ENCODE results near the gene ASCL2. TPM values are rescaled to one million over a fixed set of nuclear protein-coding genes. Genes with fewer than 3 reads are reported as not detected.

ASCL2 gene
- total RNA-seq, 1 donor from 2014 or later: 0.96 TPM

- Mint-ChIP-seq H3K9me3 (peaks cover 5% of the 10 kb centered on the region), H3K27me3 (peaks cover 40% of the 10 kb centered on the region), H3K27ac (no peak overlapping the region), H3K36me3 (ENCODE audit: low read depth) (no peaks in the 10 kb centered on the region), H3K4me1 (peaks cover 6% of the 10 kb centered on the region), H3K4me3 (no peak overlapping the region)
- intact Hi-C loops (cut with micrococcal nuclease): no loop called here
- DNase-seq: no peak
Observed at GRCh38 chr11:2277008-2277346, 6.6 kb upstream of the ASCL2 start.

DNA sequence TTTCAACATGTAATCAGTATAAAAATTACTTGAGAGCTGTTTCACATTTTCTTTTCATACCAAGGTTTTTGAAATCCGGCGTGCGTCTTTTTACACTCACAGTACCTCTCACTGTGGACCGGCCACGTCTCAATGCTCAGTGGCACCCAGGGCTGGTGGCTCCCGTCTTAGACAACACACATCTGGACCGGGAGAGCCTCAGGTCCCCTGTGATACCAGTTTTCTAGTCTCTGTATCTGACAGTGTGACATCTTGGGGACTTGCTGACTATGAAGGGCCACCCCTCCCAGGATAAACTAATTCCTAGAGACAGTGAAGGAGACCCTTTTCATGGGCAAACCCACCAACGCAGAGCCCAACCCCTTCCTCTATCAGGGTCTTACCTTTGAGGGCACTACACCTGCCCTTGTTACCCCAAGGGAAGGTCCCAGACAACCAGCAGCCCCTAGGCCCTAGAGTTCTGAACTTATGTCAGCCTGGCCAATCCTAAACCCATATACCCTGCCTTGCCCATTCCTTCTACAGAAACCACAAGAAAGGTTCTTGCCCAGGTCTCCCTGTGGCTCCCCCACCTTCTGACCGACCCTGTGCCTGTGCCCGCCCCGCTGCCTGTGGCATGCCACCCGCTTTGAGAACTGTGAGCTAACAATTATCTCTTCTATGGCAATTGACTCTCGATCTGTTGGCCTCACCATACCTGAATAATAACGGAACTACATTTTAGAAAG is 6.1 kb upstream of the ASCL2 start:
- intact Hi-C loops (cut with micrococcal nuclease): no loop called here
- H3K27me3 Mint-ChIP-seq: peaks cover 39% of the 10 kb centered on the region
- H3K9me3 Mint-ChIP-seq: peaks cover 5% of the 10 kb centered on the region
- H3K27ac Mint-ChIP-seq: no peak overlapping the region
- H3K4me1 Mint-ChIP-seq: peaks cover 6% of the 10 kb centered on the region
- no peak for DNase-seq
- no peak overlapping the region for H3K4me3 Mint-ChIP-seq
- H3K36me3 Mint-ChIP-seq (ENCODE audit: low read depth): no peaks in the 10 kb centered on the region

DNA sequence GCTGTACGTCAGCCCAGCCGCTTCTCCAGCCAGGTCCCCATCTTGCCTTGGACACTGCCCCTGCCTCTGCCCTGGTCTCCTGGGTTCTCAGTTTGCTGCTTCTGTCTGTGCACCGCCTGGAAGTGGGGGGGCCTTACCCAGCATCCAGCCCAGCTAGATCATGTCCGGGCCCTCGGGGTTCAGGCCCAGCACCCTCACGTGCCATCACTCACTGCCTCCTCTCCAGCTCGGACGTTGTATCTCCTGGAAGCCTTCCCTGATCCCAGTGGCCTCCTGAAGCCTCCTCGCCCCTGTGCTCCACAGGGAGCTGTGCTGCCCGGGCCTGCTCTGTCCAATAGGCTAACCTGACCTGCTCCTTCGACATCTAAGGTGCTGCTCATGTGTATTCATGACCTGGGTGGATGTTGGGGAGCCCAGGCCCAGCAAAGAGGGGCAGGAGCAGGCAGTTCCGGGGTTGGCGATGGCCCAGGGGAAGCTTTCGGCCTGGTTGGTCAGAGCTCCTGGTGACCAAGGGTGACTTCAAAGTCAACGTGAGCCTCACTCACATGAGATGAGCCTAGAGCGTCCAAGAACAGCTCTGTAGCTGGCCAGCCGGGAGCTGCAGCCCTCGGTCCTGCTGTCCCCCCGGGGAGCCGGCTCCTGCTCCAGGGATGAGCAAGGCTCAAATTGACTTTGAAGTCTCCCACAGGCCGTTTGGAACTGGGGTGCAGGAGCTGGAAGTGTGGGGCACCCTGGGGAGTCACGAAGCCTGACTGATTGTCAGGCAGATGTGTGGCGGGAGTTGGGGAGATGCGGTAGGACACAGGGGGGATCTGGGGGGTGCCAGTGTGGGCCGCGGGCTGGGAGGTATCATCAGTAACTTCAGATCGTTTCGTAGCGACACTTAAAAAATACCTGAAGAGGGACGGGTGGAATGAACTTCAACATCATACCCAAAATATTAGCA is 5.2 kb upstream of the ASCL2 start:
- no peak overlapping the region for H3K4me3 Mint-ChIP-seq
- peaks cover 6% of the 10 kb centered on the region for H3K4me1 Mint-ChIP-seq
- H3K27me3 Mint-ChIP-seq: peaks cover 39% of the 10 kb centered on the region
- H3K36me3 Mint-ChIP-seq (ENCODE audit: low read depth): no peaks in the 10 kb centered on the region
- no peak for DNase-seq
- intact Hi-C loops (cut with micrococcal nuclease): no loop called here
- H3K27ac Mint-ChIP-seq: no peak overlapping the region
- peaks cover 5% of the 10 kb centered on the region for H3K9me3 Mint-ChIP-seq

GRCh38 chr11:2273771-2274170 is 3.4 kb upstream of the ASCL2 start:
- no peak for DNase-seq
- Mint-ChIP-seq H3K27ac (no peak overlapping the region), H3K27me3 (peaks cover 34% of the 10 kb centered on the region), H3K9me3 (no peaks in the 10 kb centered on the region), H3K4me1 (peaks cover 8% of the 10 kb centered on the region), H3K4me3 (no peak overlapping the region), H3K36me3 (ENCODE audit: low read depth) (no peaks in the 10 kb centered on the region)
- intact Hi-C loops (cut with micrococcal nuclease): no loop called here

- DNase-seq: no peak
- H3K27me3 Mint-ChIP-seq: peaks cover 36% of the 10 kb centered on the region
- intact Hi-C loops (cut with micrococcal nuclease): no loop called here
- H3K9me3 Mint-ChIP-seq: no peaks in the 10 kb centered on the region
- no peaks in the 10 kb centered on the region for H3K36me3 Mint-ChIP-seq (ENCODE audit: low read depth)
- H3K27ac Mint-ChIP-seq: no peak overlapping the region
- no peak overlapping the region for H3K4me3 Mint-ChIP-seq
- peaks cover 11% of the 10 kb centered on the region for H3K4me1 Mint-ChIP-seq
Observed at GRCh38 chr11:2273311-2273710, 2.9 kb upstream of the ASCL2 start.

- H3K4me1 Mint-ChIP-seq: peaks cover 11% of the 10 kb centered on the region
- intact Hi-C loops (cut with micrococcal nuclease): no loop called here
- no peaks in the 10 kb centered on the region for H3K9me3 Mint-ChIP-seq
- peaks cover 38% of the 10 kb centered on the region for H3K27me3 Mint-ChIP-seq
- H3K36me3 Mint-ChIP-seq (ENCODE audit: low read depth): no peaks in the 10 kb centered on the region
- no peak overlapping the region for H3K27ac Mint-ChIP-seq
- H3K4me3 Mint-ChIP-seq: no peak overlapping the region
- DNase-seq: no peak
Observed at GRCh38 chr11:2272946-2273280, 2.5 kb upstream of the ASCL2 start.

GRCh38 chr11:2272228-2272945 is 2.0 kb upstream of the ASCL2 start:
- intact Hi-C loops (cut with micrococcal nuclease): no loop called here
- H3K4me1 Mint-ChIP-seq: peaks cover 11% of the 10 kb centered on the region
- no peak for DNase-seq
- H3K9me3 Mint-ChIP-seq: no peaks in the 10 kb centered on the region
- H3K27me3 Mint-ChIP-seq: peaks cover 33% of the 10 kb centered on the region
- H3K36me3 Mint-ChIP-seq (ENCODE audit: low read depth): no peaks in the 10 kb centered on the region
- H3K4me3 Mint-ChIP-seq: no peak overlapping the region
- no peak overlapping the region for H3K27ac Mint-ChIP-seq

- H3K4me3 Mint-ChIP-seq: peak overlapping the region; percentile 63
- no peak overlapping the region for H3K27ac Mint-ChIP-seq
- intact Hi-C loops (cut with micrococcal nuclease): no loop called here
- no peak for DNase-seq
- H3K9me3 Mint-ChIP-seq: no peaks in the 10 kb centered on the region
- no peaks in the 10 kb centered on the region for H3K36me3 Mint-ChIP-seq (ENCODE audit: low read depth)
- peaks cover 6% of the 10 kb centered on the region for H3K4me1 Mint-ChIP-seq
- peaks cover 30% of the 10 kb centered on the region for H3K27me3 Mint-ChIP-seq
Observed at GRCh38 chr11:2271327-2272227, 1.2 kb upstream of the ASCL2 start.

DNA sequence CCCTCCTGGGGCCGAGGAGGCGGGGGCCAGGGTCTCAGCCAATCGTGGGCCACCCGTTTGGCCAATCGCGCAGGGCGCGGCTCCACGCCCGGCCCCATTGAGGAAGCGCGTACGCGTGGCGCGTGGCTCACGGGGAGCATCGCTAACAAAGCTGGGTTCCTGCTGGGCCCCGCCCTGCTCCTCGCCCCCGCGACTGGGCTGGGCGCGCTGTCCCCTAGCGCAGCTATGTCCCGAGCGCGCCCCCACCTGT is 614 bp upstream of the ASCL2 start:
- Mint-ChIP-seq H3K27me3 (peaks cover 30% of the 10 kb centered on the region), H3K4me1 (peaks cover 12% of the 10 kb centered on the region), H3K9me3 (no peaks in the 10 kb centered on the region), H3K27ac (no peak overlapping the region), H3K36me3 (ENCODE audit: low read depth) (no peaks in the 10 kb centered on the region), H3K4me3 (no peak overlapping the region)
- no peak for DNase-seq
- intact Hi-C loops (cut with micrococcal nuclease): no loop called here

DNA sequence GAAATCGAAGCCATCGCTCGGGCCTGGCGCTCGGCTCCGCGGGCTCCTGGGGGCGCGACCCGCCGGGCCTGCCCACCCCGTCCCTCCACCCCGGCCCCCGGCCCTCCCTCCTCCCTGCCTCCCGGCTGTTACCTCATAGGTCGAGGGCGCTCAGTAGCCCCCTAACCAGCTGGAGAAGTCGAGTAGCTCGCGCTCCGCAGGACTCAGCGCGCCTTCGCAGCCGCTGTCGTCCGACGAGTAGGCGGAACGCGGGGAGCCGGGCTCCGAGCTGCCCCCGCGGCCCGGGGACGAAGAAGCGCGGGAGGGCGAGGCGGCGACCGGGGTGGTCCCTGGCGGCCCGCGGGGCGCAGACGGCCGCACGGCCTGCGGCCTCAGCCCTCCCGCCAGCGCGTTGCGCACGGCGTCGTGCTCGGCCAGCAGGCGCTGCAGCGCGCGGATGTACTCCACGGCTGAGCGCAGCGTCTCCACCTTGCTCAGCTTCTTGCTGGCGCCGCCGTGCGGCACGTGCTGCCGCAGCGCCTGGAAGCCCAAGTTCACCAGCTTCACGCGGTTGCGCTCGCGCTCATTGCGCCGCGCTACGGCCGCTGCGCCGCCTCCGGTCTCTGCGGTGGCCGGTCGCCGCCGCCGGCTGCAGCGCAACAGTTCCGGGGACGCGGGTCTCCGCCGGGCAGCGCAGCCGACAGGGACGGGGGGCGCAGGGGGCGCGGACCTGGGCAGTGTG is 627 bp downstream of the ASCL2 start:
- Mint-ChIP-seq H3K27me3 (peaks cover 30% of the 10 kb centered on the region), H3K4me3 (peak overlapping the region; percentile 70), H3K36me3 (ENCODE audit: low read depth) (no peaks in the 10 kb centered on the region), H3K27ac (peak overlapping the region; percentile 70), H3K9me3 (no peaks in the 10 kb centered on the region), H3K4me1 (peaks cover 19% of the 10 kb centered on the region)
- intact Hi-C loops (cut with micrococcal nuclease): loop anchor here (2.0 to 10.0 kb wide), 3 partner anchors 193 to 615 kb away; partner anchors contain the start of gene CDKN1C
- DNase-seq: peak; percentile 84

DNA sequence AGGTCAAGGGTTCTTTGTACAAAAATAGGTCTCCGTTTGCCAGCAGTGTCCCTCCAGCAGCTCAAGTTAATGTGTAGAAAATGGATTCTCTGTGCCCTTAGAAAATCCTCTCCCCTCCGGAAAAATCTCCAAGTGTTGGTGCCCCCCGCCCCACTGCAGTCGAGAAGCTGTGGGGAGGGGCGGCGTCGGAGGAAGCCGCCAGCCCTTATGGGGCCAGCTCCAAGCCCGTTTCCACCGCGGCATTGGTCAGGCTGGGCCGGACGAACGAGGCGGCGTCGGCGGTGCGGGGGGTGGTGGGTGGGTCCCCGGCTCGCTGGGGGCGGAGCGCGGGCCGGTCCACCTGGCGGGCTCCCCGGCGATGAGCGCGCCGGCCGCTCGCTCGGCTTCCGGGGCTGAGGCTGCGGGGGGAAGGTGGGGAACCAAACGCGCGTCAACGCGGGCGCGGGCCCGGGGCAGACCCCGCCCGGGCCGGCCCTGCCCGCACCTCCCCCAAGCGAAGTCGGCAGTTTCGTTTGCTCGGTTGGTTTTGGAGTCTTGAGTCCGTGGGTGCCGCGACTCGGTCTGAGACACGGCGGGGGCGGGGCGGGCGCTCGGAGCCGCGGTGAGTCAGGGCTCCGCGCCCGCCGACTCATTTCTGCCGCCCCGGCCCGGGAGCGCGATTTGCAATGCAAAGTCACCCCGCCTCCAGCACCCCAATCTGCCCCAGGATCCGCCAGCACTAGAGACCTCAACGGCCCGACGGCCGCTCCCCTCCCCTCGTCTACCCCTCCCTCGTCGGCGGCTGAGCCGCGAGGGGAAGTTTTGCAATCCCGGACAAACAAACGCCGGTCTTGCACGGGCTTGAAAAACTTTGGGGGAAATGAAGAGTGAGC is 1.4 kb downstream of the ASCL2 start:
- Mint-ChIP-seq H3K36me3 (ENCODE audit: low read depth) (no peaks in the 10 kb centered on the region), H3K27me3 (peaks cover 28% of the 10 kb centered on the region), H3K27ac (peak overlapping the region; percentile 70), H3K4me3 (peak overlapping the region; percentile 70), H3K9me3 (no peaks in the 10 kb centered on the region), H3K4me1 (peaks cover 19% of the 10 kb centered on the region)
- DNase-seq: peak; percentile 86
- intact Hi-C loops (cut with micrococcal nuclease): loop anchor here (2.0 to 10.0 kb wide), 3 partner anchors 192 to 616 kb away; partner anchors contain the start of gene CDKN1C
